ENCODE data around the gene PAX8. TPM values are rescaled to one million over a fixed set of nuclear protein-coding genes. Genes with fewer than 3 reads are reported as not detected.

PAX8 gene
- total RNA-seq, 1 experiment from 2014 or later = 0.15 TPM

GRCh38 chr2:113218283-113219091, 60.2 kb downstream of the PAX8 start:
- no peaks in the 10 kb centered on the region for H3K9me3 ChIP-seq (ENCODE audit: control insufficient read depth, insufficient read depth, low read depth, low read length)
- BruUV-seq (replicated peaks) = no TSS peak
- no peaks in the 10 kb centered on the region for H3K4me1 ChIP-seq (ENCODE audit: control insufficient read depth, insufficient read depth, low read length)
- ATAC-seq = no peak
- no peak for DNase-seq (ENCODE audit: low read depth, low spot score)
- no peak overlapping the region for H3K27ac ChIP-seq (ENCODE audit: low read length)
- TF ChIP-seq TCF7L2 (IDR thresholded peaks at IDR 0.05; ENCODE audit: low read depth, low read length) = no peak
- no peak for TF ChIP-seq SIN3A (IDR thresholded peaks at IDR 0.05; ENCODE audit: borderline replicate concordance, insufficient read depth, low read depth, low read length)
- TF ChIP-seq CTCF (IDR thresholded peaks at IDR 0.05) = no peak
- no peak for TF ChIP-seq REST (IDR thresholded peaks at IDR 0.05; ENCODE audit: insufficient read depth in 1 of 2, low read depth in 2 of 2, low read length in 1 of 2)
- TF ChIP-seq POLR2AphosphoS5 (IDR thresholded peaks at IDR 0.05; ENCODE audit: low read depth, low read length) = no peak
- H3K4me3 ChIP-seq (ENCODE audit: low read depth in 2 of 2, low read length in 2 of 2) = no peak overlapping the region
- intact Hi-C loops (cut with micrococcal nuclease; ENCODE audit: unreplicated experiment) (no loop called here), in situ Hi-C loops (cut with HindIII; ENCODE audit: low pct_unique_long_range_greater_than_20kb, low sequenced_read_pairs) (no loop called here)
- POLR2A ChIA-PET = no interaction called here
- no peaks in the 10 kb centered on the region for H3K27me3 ChIP-seq (ENCODE audit: control insufficient read depth, insufficient read depth, low read length)
- no peaks in the 10 kb centered on the region for H3K36me3 ChIP-seq (ENCODE audit: control insufficient read depth, insufficient read depth, low read length)
- CTCF ChIA-PET = no interaction called here

GRCh38 chr2:113217455-113218282, 61.1 kb downstream of the PAX8 start:
- ChIA-PET CTCF (interaction anchor here (1.4 kb wide), 1 partner anchor 13 kb away, joined by 3 read pairs; no protein-coding TSS in a partner anchor), POLR2A (no interaction called here)
- in situ Hi-C loops (cut with HindIII; ENCODE audit: low pct_unique_long_range_greater_than_20kb, low sequenced_read_pairs) (no loop called here), intact Hi-C loops (cut with micrococcal nuclease; ENCODE audit: unreplicated experiment) (no loop called here)
- H3K27me3 ChIP-seq (ENCODE audit: control insufficient read depth, insufficient read depth, low read length) = no peaks in the 10 kb centered on the region
- no peak for DNase-seq (ENCODE audit: low read depth, low spot score)
- TF ChIP-seq CTCF (IDR thresholded peaks at IDR 0.05) (no peak), POLR2AphosphoS5 (IDR thresholded peaks at IDR 0.05; ENCODE audit: low read depth, low read length) (no peak), REST (IDR thresholded peaks at IDR 0.05; ENCODE audit: insufficient read depth in 1 of 2, low read depth in 2 of 2, low read length in 1 of 2) (no peak), SIN3A (IDR thresholded peaks at IDR 0.05; ENCODE audit: borderline replicate concordance, insufficient read depth, low read depth, low read length) (no peak), TCF7L2 (IDR thresholded peaks at IDR 0.05; ENCODE audit: low read depth, low read length) (no peak)
- H3K9me3 ChIP-seq (ENCODE audit: control insufficient read depth, insufficient read depth, low read depth, low read length) = no peaks in the 10 kb centered on the region
- H3K36me3 ChIP-seq (ENCODE audit: control insufficient read depth, insufficient read depth, low read length) = no peaks in the 10 kb centered on the region
- no peak overlapping the region for H3K4me3 ChIP-seq (ENCODE audit: low read depth in 2 of 2, low read length in 2 of 2)
- BruUV-seq (replicated peaks) = no TSS peak
- ATAC-seq = no peak
- no peaks in the 10 kb centered on the region for H3K4me1 ChIP-seq (ENCODE audit: control insufficient read depth, insufficient read depth, low read length)
- H3K27ac ChIP-seq (ENCODE audit: low read length) = no peak overlapping the region

Data from Panc1 (cell line).